Muscle layer of colon (tissue), 2 donors: ENCODE measurements around the gene HS6ST1.
"Not testable (repeated sequence)": the region's sequence is repeated elsewhere in the genome, so short reads cannot be mapped to it uniquely, and the experiment has no call there.

Experiments used
- H3K27ac ChIP-seq: one replicate; pipeline ENCODE4 v1.7.0; 2013; ENCODE audit warnings: low read depth, mild to moderate bottlenecking, low read length, moderate library complexity
- H3K27me3 ChIP-seq, 2 donors: one replicate each; pipeline ENCODE4 v1.7.0; 2013; ENCODE audit warnings: low read length in 2 of 2, mild to moderate bottlenecking in 2 of 2; ENCODE audit not compliant: insufficient read depth in 2 of 2, control insufficient read depth in 1 of 2
- H3K36me3 ChIP-seq: one replicate; pipeline ENCODE4 v1.7.0; 2013; ENCODE audit warnings: mild to moderate bottlenecking, low read length; ENCODE audit not compliant: insufficient read depth
- H3K4me1 ChIP-seq: one replicate; pipeline ENCODE4 v1.7.0; 2013; ENCODE audit warnings: mild to moderate bottlenecking, low read length; ENCODE audit not compliant: insufficient read depth
- H3K4me3 ChIP-seq, 2 donors: one replicate each; pipeline ENCODE4 v1.7.0; 2013; ENCODE audit warnings: low read length in 2 of 2, low read depth in 1 of 2, mild to moderate bottlenecking in 1 of 2, moderate library complexity in 1 of 2
- H3K9ac ChIP-seq: one replicate; pipeline ENCODE4 v1.7.0; 2013; ENCODE audit warnings: low read length
- H3K9me3 ChIP-seq: one replicate; pipeline ENCODE4 v1.7.0; 2013; ENCODE audit warnings: mild to moderate bottlenecking, low read length
- donor health status: abdominal sarcoma.
- donor health status: Adenocarcinoma of cecum.

Gene HS6ST1

GRCh38 chr2:128266463-128266862, 52.2 kb downstream of the HS6ST1 start:
- not testable (repeated sequence) for H3K27ac ChIP-seq, H3K4me1 ChIP-seq, H3K36me3 ChIP-seq, H3K27me3 ChIP-seq, H3K9ac ChIP-seq, H3K4me3 ChIP-seq, H3K9me3 ChIP-seq

DNA sequence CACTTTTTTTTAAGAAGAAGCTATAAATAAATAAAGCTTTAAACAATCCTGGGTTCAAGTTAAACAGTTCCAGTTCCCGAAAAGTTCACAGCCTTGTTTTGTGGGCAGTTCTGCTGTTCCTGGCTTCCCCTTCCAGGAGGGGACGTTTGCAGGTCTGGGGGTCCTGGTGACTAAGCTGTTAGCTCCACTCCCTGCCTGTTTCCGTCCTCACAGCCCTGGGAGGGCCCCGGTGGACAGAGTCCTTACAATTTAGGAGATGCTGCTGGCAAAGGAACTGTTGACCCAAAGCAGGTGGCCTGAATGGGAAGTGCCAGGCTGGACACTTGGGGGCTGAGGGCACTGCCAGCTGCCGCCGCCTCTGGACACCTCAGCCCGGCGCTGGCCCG, 53.1 kb downstream of the HS6ST1 start:
- not testable (repeated sequence) for H3K9ac ChIP-seq, H3K4me3 ChIP-seq, H3K4me1 ChIP-seq, H3K9me3 ChIP-seq, H3K36me3 ChIP-seq, H3K27me3 ChIP-seq, H3K27ac ChIP-seq

DNA sequence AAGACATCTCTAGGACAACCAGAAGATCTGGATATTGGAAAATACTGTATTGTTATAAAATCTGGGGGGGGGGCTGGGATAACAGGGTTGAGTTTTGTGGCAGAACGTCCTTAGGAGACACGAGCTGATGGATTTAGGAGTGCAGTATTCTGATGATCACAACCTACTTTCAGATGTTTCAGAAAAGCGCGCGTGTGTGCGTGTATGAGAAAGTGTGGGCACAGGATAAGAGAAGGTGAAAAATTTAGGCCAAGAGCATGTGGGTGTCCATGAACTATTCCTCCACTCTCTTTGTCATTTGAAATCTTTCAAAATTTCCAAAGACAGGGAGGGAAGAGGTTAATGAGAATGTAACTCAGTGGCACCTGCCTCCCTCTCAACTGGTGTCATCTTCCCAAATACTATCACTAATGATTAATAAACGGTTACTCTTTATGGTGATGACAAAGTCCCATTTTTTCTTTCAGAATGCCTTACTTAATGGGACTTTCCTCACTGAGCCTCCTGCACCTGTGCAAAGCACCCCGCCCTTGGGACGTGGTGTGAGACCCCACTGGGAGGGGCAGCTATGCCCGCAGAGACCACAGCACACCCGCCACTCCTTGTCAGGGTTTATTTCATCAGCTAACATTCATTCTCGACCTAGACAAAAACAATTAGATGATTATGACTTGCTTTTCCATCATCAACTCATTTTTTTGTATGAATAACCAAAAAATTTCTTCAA, 53.6 kb downstream of the HS6ST1 start:
- H3K4me3 ChIP-seq = no peak overlapping the region
- no peak overlapping the region for H3K27ac ChIP-seq
- no peaks in the 10 kb centered on the region for H3K27me3 ChIP-seq
- no peaks in the 10 kb centered on the region for H3K36me3 ChIP-seq
- H3K9ac ChIP-seq = no peak overlapping the region
- no peaks in the 10 kb centered on the region for H3K4me1 ChIP-seq
- H3K9me3 ChIP-seq = no peaks in the 10 kb centered on the region

GRCh38 chr2:128263902-128264331, 54.8 kb downstream of the HS6ST1 start:
- no peak overlapping the region for H3K4me3 ChIP-seq
- no peaks in the 10 kb centered on the region for H3K4me1 ChIP-seq
- no peaks in the 10 kb centered on the region for H3K27me3 ChIP-seq
- H3K27ac ChIP-seq = no peak overlapping the region
- no peaks in the 10 kb centered on the region for H3K36me3 ChIP-seq
- H3K9ac ChIP-seq = no peak overlapping the region
- H3K9me3 ChIP-seq = no peaks in the 10 kb centered on the region

DNA sequence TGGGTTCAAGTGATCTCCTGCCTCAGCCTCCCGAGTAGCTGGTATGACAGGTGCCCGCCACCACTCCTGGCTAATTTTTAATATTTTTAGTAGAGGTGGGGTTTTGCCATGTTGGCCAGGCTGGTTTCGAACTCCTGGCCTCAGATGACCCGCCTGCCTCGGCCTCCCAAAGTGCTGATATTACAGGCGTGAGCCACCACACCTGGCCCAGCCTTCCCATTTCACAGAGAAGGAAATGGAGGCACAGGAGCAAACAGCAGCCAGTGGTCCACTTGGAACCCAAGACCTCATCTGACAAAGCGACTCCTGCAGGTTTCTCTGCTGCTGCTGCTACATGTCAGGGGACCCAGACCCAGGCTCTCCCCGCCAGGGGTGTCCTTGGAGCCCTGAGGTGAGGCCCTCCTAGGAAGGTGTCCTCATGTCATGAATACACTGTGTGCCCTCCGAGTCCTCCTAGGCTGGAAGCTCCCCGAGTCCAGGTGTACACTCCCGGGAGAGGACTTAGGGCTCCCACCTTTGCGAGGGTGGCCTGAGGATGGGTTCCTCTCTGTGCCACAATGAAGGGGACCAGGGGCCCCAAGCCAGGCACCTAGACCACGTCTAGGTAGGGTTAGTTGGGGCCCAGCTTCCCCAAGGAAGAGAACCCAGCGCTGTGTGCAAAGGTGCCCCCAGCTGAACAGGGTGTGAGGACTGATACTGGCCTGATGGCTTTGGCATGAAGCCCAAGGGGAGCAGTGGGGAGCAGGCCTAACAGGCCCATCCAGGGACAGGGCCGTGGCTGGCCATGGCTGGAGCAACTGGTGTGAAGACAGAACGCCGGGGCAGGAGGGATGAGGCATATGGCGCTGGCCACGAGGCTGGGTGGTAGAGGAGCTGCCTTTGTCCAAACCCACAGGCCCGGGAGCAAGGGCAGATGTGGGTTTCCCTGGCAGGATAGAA, 56.1 kb downstream of the HS6ST1 start:
- no peak overlapping the region for H3K27ac ChIP-seq

DNA sequence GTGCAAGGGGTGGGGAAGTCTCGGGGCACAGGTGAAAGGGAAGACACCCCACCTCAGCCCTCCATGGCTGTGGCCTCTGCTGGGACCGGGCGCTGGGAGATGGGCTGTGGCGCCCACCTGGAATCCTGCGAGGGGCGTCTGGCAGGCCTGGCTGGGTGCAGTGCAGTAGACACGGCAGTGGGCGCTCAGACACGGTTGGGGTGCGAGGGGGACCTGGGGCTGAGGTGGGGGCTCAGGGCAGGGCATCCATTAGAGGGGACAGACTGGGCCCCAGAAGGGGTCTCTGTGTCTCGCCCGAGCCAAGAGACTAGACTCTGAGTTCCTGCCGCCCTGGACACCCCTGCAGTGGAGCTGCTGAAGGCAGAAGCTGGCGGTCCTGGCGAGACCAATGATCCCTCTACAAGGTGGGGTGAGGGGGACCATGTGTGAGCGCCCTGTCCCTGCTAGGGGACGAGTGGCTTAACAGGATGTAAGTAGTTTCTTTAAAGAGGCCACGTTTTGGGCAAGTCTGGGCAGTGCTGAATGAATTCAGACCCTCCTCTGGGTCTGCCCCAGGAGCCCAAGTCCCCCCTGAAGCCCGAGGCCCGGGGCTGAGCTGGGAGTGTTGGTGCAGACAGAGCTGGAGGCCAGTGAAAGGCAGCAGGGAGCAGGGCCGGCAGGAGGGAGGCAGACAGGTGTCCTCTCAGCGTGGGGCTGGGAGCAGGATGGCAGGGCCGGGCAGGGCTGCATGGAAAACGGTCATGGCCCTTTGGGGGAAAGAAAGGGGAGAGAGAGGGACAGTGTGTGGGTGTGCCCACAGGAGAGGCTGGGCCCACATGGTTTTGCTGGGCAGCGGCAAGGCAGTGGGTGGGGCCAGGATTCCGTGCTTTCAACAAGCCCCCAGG, 57.2 kb downstream of the HS6ST1 start:
- Histone ChIP-seq H3K4me1 (no peaks in the 10 kb centered on the region), H3K4me3 (no peak overlapping the region), H3K27ac (peak overlapping the region; percentile 35), H3K9ac (no peak overlapping the region), H3K27me3 (no peaks in the 10 kb centered on the region), H3K36me3 (no peaks in the 10 kb centered on the region), H3K9me3 (no peaks in the 10 kb centered on the region)

More for the DNA sequence above, 56.1 kb downstream of the HS6ST1 start:
- H3K27me3 ChIP-seq = no peaks in the 10 kb centered on the region
- H3K9ac ChIP-seq = no peak overlapping the region
- H3K36me3 ChIP-seq = no peaks in the 10 kb centered on the region
- no peaks in the 10 kb centered on the region for H3K9me3 ChIP-seq
- no peak overlapping the region for H3K4me3 ChIP-seq
- no peaks in the 10 kb centered on the region for H3K4me1 ChIP-seq

DNA sequence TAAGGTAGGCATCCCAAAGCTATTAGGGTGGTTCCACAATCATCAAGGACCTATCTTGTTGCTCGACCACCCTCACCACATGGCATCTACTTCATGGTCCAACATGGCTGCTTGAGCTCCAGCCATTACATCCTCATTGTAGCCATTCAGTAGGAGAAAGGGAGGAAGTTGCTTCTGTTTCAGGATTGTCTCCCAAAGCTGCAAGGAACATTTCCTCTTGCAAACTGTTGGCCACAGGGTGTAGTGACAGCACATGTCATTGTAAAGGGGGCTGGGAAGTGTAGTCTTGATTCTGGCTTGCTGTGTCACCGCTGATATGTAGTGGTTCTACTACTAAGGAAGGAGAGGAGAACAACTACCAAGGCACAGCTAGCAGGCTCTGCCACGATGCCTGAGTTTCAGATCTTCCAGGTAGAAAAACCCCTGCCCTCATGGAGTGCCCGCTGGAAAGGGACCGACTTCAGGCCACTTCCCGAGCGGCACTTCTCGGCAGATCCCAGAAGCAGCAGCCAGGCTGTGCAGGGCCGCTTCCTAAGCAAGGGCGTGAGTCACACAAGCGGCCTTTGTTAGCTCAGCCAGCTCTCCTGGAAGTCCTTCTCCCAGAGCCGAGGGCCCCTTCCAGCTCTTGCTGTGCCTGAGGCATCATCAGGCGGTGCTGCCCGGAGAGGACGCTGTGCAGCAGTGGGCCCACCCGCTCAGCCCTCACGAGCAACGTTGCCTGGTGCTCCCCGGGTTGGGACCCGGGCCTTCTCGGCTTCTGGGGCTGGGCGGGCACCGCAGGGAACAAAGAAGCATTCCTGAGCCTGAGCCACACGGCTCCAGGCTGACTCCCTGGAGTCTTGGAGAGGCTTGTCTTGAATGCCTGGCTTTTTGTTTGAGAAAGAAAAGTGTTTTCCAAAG, 58.2 kb downstream of the HS6ST1 start:
- Histone ChIP-seq H3K36me3 (no peaks in the 10 kb centered on the region), H3K9ac (no peak overlapping the region), H3K9me3 (no peaks in the 10 kb centered on the region), H3K27ac (peak overlapping the region; percentile 35), H3K4me3 (no peak overlapping the region), H3K4me1 (no peaks in the 10 kb centered on the region), H3K27me3 (no peaks in the 10 kb centered on the region)

DNA sequence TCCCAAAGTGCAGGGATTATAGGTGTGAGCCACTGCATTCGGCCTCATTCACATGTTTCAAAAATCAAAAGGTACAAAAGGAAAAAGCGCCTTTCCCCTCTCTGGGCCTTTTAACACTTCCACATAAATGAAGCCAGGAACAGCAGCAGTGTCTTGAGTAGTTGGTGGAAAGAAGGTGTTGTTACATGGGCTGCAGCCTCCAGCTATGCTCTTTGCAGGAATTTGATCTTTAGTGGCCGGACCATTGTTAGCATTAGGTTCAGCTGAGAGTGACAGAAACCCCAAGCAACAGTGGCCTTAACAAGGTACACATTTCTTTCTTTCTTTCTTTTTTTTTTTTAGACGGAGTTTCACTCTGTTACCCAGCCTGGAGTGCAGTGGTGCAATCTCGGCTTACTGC, 59.1 kb downstream of the HS6ST1 start:
- H3K4me3 ChIP-seq = no peak overlapping the region
- H3K36me3 ChIP-seq = no peaks in the 10 kb centered on the region
- H3K9me3 ChIP-seq = no peaks in the 10 kb centered on the region
- no peaks in the 10 kb centered on the region for H3K27me3 ChIP-seq
- H3K4me1 ChIP-seq = no peaks in the 10 kb centered on the region
- H3K27ac ChIP-seq = no peak overlapping the region
- H3K9ac ChIP-seq = no peak overlapping the region

DNA sequence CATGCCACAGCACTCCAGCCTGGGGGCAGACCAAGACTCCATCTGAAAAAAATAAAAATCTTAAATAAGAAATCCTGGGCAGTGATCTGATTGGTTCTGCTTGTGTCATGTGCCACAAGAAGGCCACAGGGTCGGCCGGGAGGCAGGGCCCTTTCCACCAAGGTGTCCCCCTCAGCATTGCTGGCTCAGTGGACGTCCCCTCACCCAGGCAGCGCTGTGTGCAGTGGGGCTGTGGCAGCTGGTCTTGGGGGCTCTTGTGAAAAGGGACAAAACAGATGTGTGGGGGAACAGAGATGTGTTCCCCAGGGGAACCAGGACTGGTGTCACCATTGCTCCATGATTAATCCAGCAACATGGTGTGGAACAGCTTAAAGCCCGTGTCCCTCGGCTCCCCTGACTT, 60.5 kb downstream of the HS6ST1 start:
- Histone ChIP-seq H3K4me3 (no peak overlapping the region), H3K4me1 (no peaks in the 10 kb centered on the region), H3K36me3 (no peaks in the 10 kb centered on the region), H3K27me3 (no peaks in the 10 kb centered on the region), H3K27ac (no peak overlapping the region), H3K9ac (no peak overlapping the region), H3K9me3 (no peaks in the 10 kb centered on the region)

- Histone ChIP-seq H3K36me3 (no peaks in the 10 kb centered on the region), H3K4me3 (no peak overlapping the region), H3K4me1 (no peaks in the 10 kb centered on the region), H3K27me3 (no peaks in the 10 kb centered on the region), H3K9ac (no peak overlapping the region), H3K9me3 (no peaks in the 10 kb centered on the region), H3K27ac (no peak overlapping the region)
These were observed 66.2 kb downstream of the HS6ST1 start for GRCh38 chr2:128252501-128252900.
